Kidney (tissue), 14 donors: ENCODE measurements around the gene CAPZB. TPM values are rescaled to one million over a fixed set of nuclear protein-coding genes. Genes with fewer than 3 reads are reported as not detected.

Experiments
- DNase-seq, 5 donors: peaks; one replicate each; pipeline ENCODE4 v3.0.0-alpha.2; 2013 to 2020
- FAIRE-seq: peaks from 2 replicates; lab custom pipeline; 2012; peaks lifted over from hg19 to GRCh38; lab: Jason Lieb, UNC
- H3K27ac ChIP-seq, 2 donors: one replicate each; pipeline ENCODE4 v1.7.0; 2013; ENCODE audit warnings: low read depth in 2 of 2, low read length in 2 of 2, inconsistent platforms in 1 of 2
- H3K27me3 ChIP-seq: one replicate; pipeline ENCODE4 v1.7.1; 2013; ENCODE audit warnings: low read length, inconsistent platforms; ENCODE audit not compliant: control insufficient read depth, insufficient read depth
- H3K36me3 ChIP-seq, 3 donors: one replicate each; pipeline versions ENCODE4 v1.7.0 to v1.7.1; 2013; ENCODE audit warnings: low read length in 3 of 3, control low read depth in 1 of 3, inconsistent platforms in 1 of 3; ENCODE audit not compliant: insufficient read depth in 3 of 3, control insufficient read depth in 2 of 3
- H3K4me1 ChIP-seq, 3 donors: one replicate each; pipeline versions ENCODE4 v1.7.0 to v1.7.1; 2013; ENCODE audit warnings: low read length in 3 of 3, inconsistent platforms in 1 of 3, low read depth in 1 of 3; ENCODE audit not compliant: control insufficient read depth in 2 of 3, insufficient read depth in 2 of 3
- H3K4me3 ChIP-seq, 3 donors: one replicate each; pipeline versions ENCODE4 v1.7.0 to v1.8.1; 2013; ENCODE audit warnings: low read length in 3 of 3, control low read depth in 1 of 3, inconsistent platforms in 1 of 3
- H3K9ac ChIP-seq, 3 donors: one replicate each; pipeline versions ENCODE4 v1.7.0 to v1.7.1; 2013; ENCODE audit warnings: low read length in 3 of 3, control low read depth in 1 of 3, inconsistent platforms in 1 of 3
- H3K9me3 ChIP-seq, 3 donors: one replicate each; pipeline versions ENCODE4 v1.7.0 to v1.7.1; 2013; ENCODE audit warnings: low read length in 3 of 3, control low read depth in 1 of 3, inconsistent platforms in 1 of 3; ENCODE audit not compliant: control insufficient read depth in 2 of 3, insufficient read depth in 1 of 3
- CTCF ChIP-seq: IDR thresholded peaks from 3 replicates; pipeline ENCODE4 v1.5.1; 2012; ENCODE audit warnings: mild to moderate bottlenecking, moderate library complexity, borderline replicate concordance; ENCODE audit not compliant: insufficient read depth; ENCODE audit errors: extremely low read depth
- intact Hi-C: fragments of 100-400 bp; cut with DNase I; formaldehyde crosslinking; loops from one replicate; pipeline ENCODE4 v1.11.1; 2022
- polyA plus RNA-seq: library from polyadenylated mRNA; stranded (reverse); fragments of 350-450 nt; fragmentation: Illumina TruSeq; extraction: RNeasy Lipid Tissue Mini Kit (QIAGEN cat#74804); gene quantifications from one replicate; pipeline ENCODE4 v1.2.3, GENCODE V29; 2014; ENCODE audit warnings: low read depth, low replicate concordance; ENCODE audit not compliant: insufficient read depth
- total RNA-seq: library from RNA; stranded (reverse); fragmentation: NEBNext Ultra II Directional; extraction: Animal tissue kit (Norgen Biotek cat#: 25700); gene quantifications from one replicate; pipeline ENCODE4 v1.2.1, GENCODE V29; 2021
- donor health status: control.
- donor health status: control.
- donor health status: control.
- donor health status: control.
- donor health status: control.
- donor health status: DM: yes; HTN: yes; CAD: no.
- donor health status: Normal renal cell carcinoma (clear cell type).

Gene CAPZB
- total and polyA plus RNA-seq, 2 donors from 2014 or later, result 253 to 265 TPM

GRCh38 chr1:19475296-19475695 lies 10.0 kb downstream of the CAPZB start:
- H3K36me3 ChIP-seq, result peaks cover 0 to 4% (median 0%) of the 10 kb centered on the region in 3 donors
- FAIRE-seq (no peak), DNase-seq (no peak)
- H3K9me3 ChIP-seq, result no peaks in the 10 kb centered on the region
- no peak overlapping the region for H3K4me3 ChIP-seq
- no peak overlapping the region for H3K27ac ChIP-seq
- no peaks in the 10 kb centered on the region for H3K27me3 ChIP-seq
- H3K9ac ChIP-seq, result no peak overlapping the region
- intact Hi-C loops, result no loop called here
- TF ChIP-seq CTCF, result no peak
- peaks cover 0 to 27% (median 10%) of the 10 kb centered on the region in 3 donors for H3K4me1 ChIP-seq

- no peak for TF ChIP-seq CTCF
- Histone ChIP-seq H3K27ac (peak overlapping the region in 1 of 2 donors; percentile 45), H3K9me3 (no peaks in the 10 kb centered on the region), H3K9ac (no peak overlapping the region), H3K4me1 (peaks cover 0 to 40% (median 18%) of the 10 kb centered on the region in 3 donors), H3K36me3 (no peaks in the 10 kb centered on the region), H3K4me3 (no peak overlapping the region), H3K27me3 (no peaks in the 10 kb centered on the region)
- intact Hi-C loops, result no loop called here
- no peak for DNase-seq
- FAIRE-seq, result no peak
These were observed 13.2 kb downstream of the CAPZB start for GRCh38 chr1:19472174-19472573.

- H3K27me3 ChIP-seq, result no peaks in the 10 kb centered on the region
- H3K9ac ChIP-seq, result no peak overlapping the region
- intact Hi-C loops, result no loop called here
- H3K4me3 ChIP-seq, result no peak overlapping the region
- H3K36me3 ChIP-seq, result no peaks in the 10 kb centered on the region
- no peaks in the 10 kb centered on the region for H3K9me3 ChIP-seq
- no peak for TF ChIP-seq CTCF
- H3K4me1 ChIP-seq, result peaks cover 0 to 49% (median 33%) of the 10 kb centered on the region in 3 donors
- H3K27ac ChIP-seq, result peak overlapping the region; percentile 25 to 32
- FAIRE-seq, result no peak
- DNase-seq, result no peak
These were observed 16.3 kb downstream of the CAPZB start for GRCh38 chr1:19469004-19469403.
